HepG2 (cell line): ENCODE results near the gene HEXIM1. TPM values are rescaled to one million over a fixed set of nuclear protein-coding genes. Genes with fewer than 3 reads are reported as not detected.

Experiments
- ARHGAP35 ChIP-seq: sonication (generic); formaldehyde crosslinking; IDR thresholded peaks from 2 replicates; pipeline ENCODE4 v1.9.0; 2022; ENCODE audit warnings: mild to moderate bottlenecking, inconsistent platforms, moderate library complexity, missing genetic modification reagents, borderline replicate concordance
- ARNT ChIP-seq: fragments of 450-650 bp; IDR thresholded peaks from 2 replicates; pipeline ENCODE4 v1.6.1; 2017
- CENPT ChIP-seq: sonication (generic); formaldehyde crosslinking; IDR thresholded peaks from 2 replicates; pipeline ENCODE4 v1.8.0; 2022; ENCODE audit warnings: low read depth, mild to moderate bottlenecking, moderate library complexity, missing genetic modification reagents
- IRF9 ChIP-seq: sonication (generic); formaldehyde crosslinking; IDR thresholded peaks from 2 replicates; pipeline ENCODE4 v1.8.0; 2022; ENCODE audit warnings: missing genetic modification reagents, mild to moderate bottlenecking, borderline replicate concordance
- MIER3 ChIP-seq: IDR thresholded peaks from 2 replicates; pipeline ENCODE4 v1.6.1; 2016; ENCODE audit warnings: missing compliant biosample characterization, borderline replicate concordance
- NFATC3 ChIP-seq: sonication (generic); formaldehyde crosslinking; IDR thresholded peaks from 2 replicates; pipeline ENCODE4 v1.5.1; 2020; ENCODE audit warnings: mild to moderate bottlenecking, missing genetic modification reagents
- NR2F6 ChIP-seq, 2 experiments: IDR thresholded peaks; 2 replicates each; pipeline ENCODE4 v1.6.1; 2016; ENCODE audit warnings: antibody characterized with exemption in 1 of 2, mild to moderate bottlenecking in 1 of 2
- PHF8 ChIP-seq: sonication (generic); formaldehyde crosslinking; IDR thresholded peaks from 2 replicates; pipeline ENCODE4 v1.5.0; 2020; ENCODE audit warnings: missing genetic modification reagents
- POLR2A ChIP-seq, 2 experiments: IDR thresholded peaks; 2 replicates each; pipeline ENCODE4 v1.6.1; 2011; ENCODE audit warnings: low read depth in 2 of 2, low read length in 2 of 2, mild to moderate bottlenecking in 1 of 2, moderate library complexity in 1 of 2; ENCODE audit not compliant: insufficient read depth in 1 of 2
- REXO4 ChIP-seq: sonication (generic); formaldehyde crosslinking; IDR thresholded peaks from 2 replicates; pipeline ENCODE4 v1.8.0; 2022; ENCODE audit warnings: missing genetic modification reagents, mild to moderate bottlenecking, borderline replicate concordance
- SNAPC2 ChIP-seq: sonication (generic); formaldehyde crosslinking; IDR thresholded peaks from 2 replicates; pipeline ENCODE4 v1.8.1; 2022; ENCODE audit warnings: mild to moderate bottlenecking, missing genetic modification reagents
- TFE3 ChIP-seq: IDR thresholded peaks from 2 replicates; pipeline ENCODE4 v1.6.1; 2016
- XRCC5 ChIP-seq: fragments of 200-400 bp; formaldehyde crosslinking; optimal IDR thresholded peaks from 2 replicates; pipeline ENCODE3; 2017; ENCODE audit warnings: mild to moderate bottlenecking, low read length
- ZBTB21 ChIP-seq: sonication (generic); formaldehyde crosslinking; IDR thresholded peaks from 2 replicates; pipeline ENCODE4 v1.4.0; 2020; ENCODE audit warnings: missing genetic modification reagents
- ZBTB7A ChIP-seq: sonication (generic); formaldehyde crosslinking; IDR thresholded peaks from 2 replicates; pipeline ENCODE4 v1.8.0; 2022; ENCODE audit warnings: mild to moderate bottlenecking, missing genetic modification reagents
- ZFP1 ChIP-seq: IDR thresholded peaks from 2 replicates; pipeline ENCODE4 v1.6.1; 2016
- ZNF136 ChIP-seq: sonication (generic); formaldehyde crosslinking; IDR thresholded peaks from 2 replicates; pipeline ENCODE4 v1.8.1; 2022; ENCODE audit warnings: low read depth, mild to moderate bottlenecking, moderate library complexity, missing genetic modification reagents
- ZNF232 ChIP-seq: sonication (generic); formaldehyde crosslinking; IDR thresholded peaks from 2 replicates; pipeline ENCODE4 v1.4.0; 2020; ENCODE audit warnings: missing genetic modification reagents, borderline replicate concordance
- ZNF317 ChIP-seq: sonication (generic); formaldehyde crosslinking; IDR thresholded peaks from 2 replicates; pipeline ENCODE4 v1.5.0; 2020; ENCODE audit warnings: mild to moderate bottlenecking, missing genetic modification reagents
- ZNF687 ChIP-seq: sonication (generic); formaldehyde crosslinking; IDR thresholded peaks from 2 replicates; pipeline ENCODE4 v1.5.1; 2020; ENCODE audit warnings: mild to moderate bottlenecking, missing genetic modification reagents, moderate library complexity
- ZNF773 ChIP-seq: sonication (generic); formaldehyde crosslinking; IDR thresholded peaks from 2 replicates; pipeline ENCODE4 v1.4.0; 2020; ENCODE audit warnings: missing genetic modification reagents, borderline replicate concordance
- ZNF776 ChIP-seq: sonication (generic); formaldehyde crosslinking; IDR thresholded peaks from 2 replicates; pipeline ENCODE4 v1.4.0; 2020; ENCODE audit warnings: mild to moderate bottlenecking, missing genetic modification reagents
- ZNF790 ChIP-seq: sonication (generic); formaldehyde crosslinking; IDR thresholded peaks from 2 replicates; pipeline ENCODE4 v1.8.0; 2022; ENCODE audit warnings: missing genetic modification reagents, mild to moderate bottlenecking, borderline replicate concordance
- ZNF841 ChIP-seq: sonication (generic); formaldehyde crosslinking; IDR thresholded peaks from 2 replicates; pipeline ENCODE4 v1.8.1; 2023; ENCODE audit warnings: missing genetic modification reagents, borderline replicate concordance
- ZNF878 ChIP-seq: sonication (generic); formaldehyde crosslinking; IDR thresholded peaks from 2 replicates; pipeline ENCODE4 v1.8.1; 2023; ENCODE audit warnings: mild to moderate bottlenecking, missing genetic modification reagents, moderate library complexity
- polyA plus RNA-seq, 8 experiments: library from polyadenylated mRNA; depleted of rRNA in 3 of 8; stranded (reverse) in 7 of 8; unstranded in 1 of 8; fragments of >200 nt; fragmentation: Illumina TruSeq in 4 of 8; extraction: Trizol in 4 of 8; gene quantifications; 2 replicates each; pipeline versions ENCODE4 v1.2.1 to v1.2.3, GENCODE V29; 2011 to 2016; ENCODE audit warnings: low read depth in 4 of 8, missing spikeins in 1 of 8, mixed read lengths in 1 of 8; ENCODE audit not compliant: insufficient read depth in 1 of 8
- total RNA-seq, 5 experiments: library from RNA; depleted of rRNA; stranded (reverse); fragments of >200 nt; fragmentation: Illumina TruSeq; extraction: Trizol; gene quantifications; 2 replicates each; pipeline ENCODE4 v1.2.3, GENCODE V29; 2016; ENCODE audit warnings: low read depth in 1 of 5

Gene HEXIM1
- total and polyA plus RNA-seq, 2 of the 13 experiments (the other 11 are each of a cell fraction or from before 2014, with no cell fraction given), result 10.5 to 16.6 TPM

- TF ChIP-seq ZNF687 (CRISPR knock-in tag), result no peak; the same call in 1 of the 2 replicates
- TF ChIP-seq ZNF776 (CRISPR knock-in tag), result no peak
- TF ChIP-seq NFATC3 (CRISPR knock-in tag), result 0 out of 2 replicates have a peak, but pooled peaks have one; percentile 19
- TF ChIP-seq ZNF317, result no peak
- TF ChIP-seq ZFP1 (CRISPR knock-in tag), result no peak
- no peak for TF ChIP-seq SNAPC2 (CRISPR knock-in tag)
- no peak for TF ChIP-seq ARNT
- TF ChIP-seq CENPT (CRISPR knock-in tag), result no peak
- peak; percentile 9; the same call in 1 of the 2 replicates for TF ChIP-seq ZNF878 (CRISPR knock-in tag)
- TF ChIP-seq REXO4 (CRISPR knock-in tag), result no peak
- no peak for TF ChIP-seq TFE3
- 0 out of 2 replicates have a peak, but pooled peaks have one; percentile 61 for TF ChIP-seq ZNF773 (CRISPR knock-in tag)
- peak; percentile 79; the same call in 1 of the 2 replicates for TF ChIP-seq ZNF790 (CRISPR knock-in tag)
- TF ChIP-seq PHF8, result 0 out of 2 replicates have a peak, but pooled peaks have one; percentile 57
- TF ChIP-seq XRCC5, result peak; percentile 95
- TF ChIP-seq ZNF136, result no peak
- no peak; the same call in 1 of the 2 replicates for TF ChIP-seq MIER3 (CRISPR knock-in tag)
- peak; percentile 7; the same call in 1 of the 2 replicates for TF ChIP-seq IRF9
- TF ChIP-seq ZNF232 (CRISPR knock-in tag), result 0 out of 2 replicates have a peak, but pooled peaks have one; percentile 84
- TF ChIP-seq NR2F6 (IDR thresholded peaks at IDR 0.05), result no peak; the same call in none of the 2 replicates
- TF ChIP-seq NR2F6 (CRISPR knock-in tag; IDR thresholded peaks at IDR 0.05), result peak; percentile 45; the same call in 1 of the 2 replicates
- peak in 1 of 2 experiments; percentile 34; a peak in 2 of 4 replicates for TF ChIP-seq POLR2A (IDR thresholded peaks at IDR 0.05; ENCODE audit: insufficient read depth in 1 of 2, low read depth in 2 of 2, low read length in 2 of 2)
- no peak; the same call in 1 of the 2 replicates for TF ChIP-seq ARHGAP35 (CRISPR knock-in tag)
- peak; percentile 46; the same call in 1 of the 2 replicates for TF ChIP-seq ZBTB7A (CRISPR knock-in tag)
- no peak; the same call in 1 of the 2 replicates for TF ChIP-seq ZNF841
- no peak for TF ChIP-seq ZBTB21 (CRISPR knock-in tag)
These were observed 878 bp downstream of the HEXIM1 start (continued) for GRCh38 chr17:45149037-45149668.
